ENCODE results near the gene DIPK1B.
A peak's percentile ranks its signal among the peaks of the same experiment; 100 is the strongest.

Gene DIPK1B

GRCh38 chr9:136734837-136735496, 22.6 kb downstream of the DIPK1B start:
- Histone ChIP-seq H3K9ac (ENCODE audit: low read depth in 1 of 2, low read length in 2 of 2) (no peak overlapping the region), H3K4me1 (ENCODE audit: control insufficient read depth in 2 of 2, insufficient read depth in 2 of 2, low read length in 2 of 2) (no peaks in the 10 kb centered on the region), H3K27ac (ENCODE audit: low read depth in 2 of 2, low read length in 2 of 2) (no peak overlapping the region), H3K4me3 (ENCODE audit: low read length in 2 of 2) (no peak overlapping the region), H3K27me3 (ENCODE audit: control insufficient read depth in 2 of 2, insufficient read depth in 2 of 2, low read length in 2 of 2) (peaks cover 0 to 4% of the 10 kb centered on the region in 2 donors), H3K9me3 (ENCODE audit: control insufficient read depth in 2 of 2, low read length in 2 of 2) (no peaks in the 10 kb centered on the region), H3K36me3 (ENCODE audit: control insufficient read depth in 2 of 2, insufficient read depth in 2 of 2, low read length in 2 of 2) (no peaks in the 10 kb centered on the region)

- H3K9me3 ChIP-seq (ENCODE audit: control insufficient read depth in 2 of 2, low read length in 2 of 2), result no peaks in the 10 kb centered on the region
- peaks cover 2 to 13% of the 10 kb centered on the region in 2 donors for H3K27me3 ChIP-seq (ENCODE audit: control insufficient read depth in 2 of 2, insufficient read depth in 2 of 2, low read length in 2 of 2)
- H3K9ac ChIP-seq (ENCODE audit: low read depth in 1 of 2, low read length in 2 of 2), result no peak overlapping the region
- no peak overlapping the region for H3K27ac ChIP-seq (ENCODE audit: low read depth in 2 of 2, low read length in 2 of 2)
- H3K4me3 ChIP-seq (ENCODE audit: low read length in 2 of 2), result no peak overlapping the region
- no peaks in the 10 kb centered on the region for H3K4me1 ChIP-seq (ENCODE audit: control insufficient read depth in 2 of 2, insufficient read depth in 2 of 2, low read length in 2 of 2)
- H3K36me3 ChIP-seq (ENCODE audit: control insufficient read depth in 2 of 2, insufficient read depth in 2 of 2, low read length in 2 of 2), result no peaks in the 10 kb centered on the region
These were observed 23.6 kb downstream of the DIPK1B start for GRCh38 chr9:136735812-136736480.

GRCh38 chr9:136738960-136739359, 26.6 kb downstream of the DIPK1B start:
- Histone ChIP-seq H3K4me3 (ENCODE audit: low read length in 2 of 2) (no peak overlapping the region), H3K27me3 (ENCODE audit: control insufficient read depth in 2 of 2, insufficient read depth in 2 of 2, low read length in 2 of 2) (peaks cover 16 to 36% of the 10 kb centered on the region in 2 donors), H3K36me3 (ENCODE audit: control insufficient read depth in 2 of 2, insufficient read depth in 2 of 2, low read length in 2 of 2) (no peaks in the 10 kb centered on the region), H3K9ac (ENCODE audit: low read depth in 1 of 2, low read length in 2 of 2) (no peak overlapping the region), H3K9me3 (ENCODE audit: control insufficient read depth in 2 of 2, low read length in 2 of 2) (no peaks in the 10 kb centered on the region), H3K4me1 (ENCODE audit: control insufficient read depth in 2 of 2, insufficient read depth in 2 of 2, low read length in 2 of 2) (no peaks in the 10 kb centered on the region), H3K27ac (ENCODE audit: low read depth in 2 of 2, low read length in 2 of 2) (no peak overlapping the region)

GRCh38 chr9:136739509-136739908, 27.1 kb downstream of the DIPK1B start:
- Histone ChIP-seq H3K27ac (ENCODE audit: low read depth in 2 of 2, low read length in 2 of 2) (no peak overlapping the region), H3K9ac (ENCODE audit: low read depth in 1 of 2, low read length in 2 of 2) (no peak overlapping the region), H3K36me3 (ENCODE audit: control insufficient read depth in 2 of 2, insufficient read depth in 2 of 2, low read length in 2 of 2) (no peaks in the 10 kb centered on the region), H3K4me1 (ENCODE audit: control insufficient read depth in 2 of 2, insufficient read depth in 2 of 2, low read length in 2 of 2) (no peaks in the 10 kb centered on the region), H3K27me3 (ENCODE audit: control insufficient read depth in 2 of 2, insufficient read depth in 2 of 2, low read length in 2 of 2) (peaks cover 18 to 36% of the 10 kb centered on the region in 2 donors), H3K4me3 (ENCODE audit: low read length in 2 of 2) (no peak overlapping the region), H3K9me3 (ENCODE audit: control insufficient read depth in 2 of 2, low read length in 2 of 2) (no peaks in the 10 kb centered on the region)

- Histone ChIP-seq H3K9ac (ENCODE audit: low read depth in 1 of 2, low read length in 2 of 2) (no peak overlapping the region), H3K9me3 (ENCODE audit: control insufficient read depth in 2 of 2, low read length in 2 of 2) (no peaks in the 10 kb centered on the region), H3K27ac (ENCODE audit: low read depth in 2 of 2, low read length in 2 of 2) (no peak overlapping the region), H3K36me3 (ENCODE audit: control insufficient read depth in 2 of 2, insufficient read depth in 2 of 2, low read length in 2 of 2) (no peaks in the 10 kb centered on the region), H3K27me3 (ENCODE audit: control insufficient read depth in 2 of 2, insufficient read depth in 2 of 2, low read length in 2 of 2) (peaks cover 18 to 36% of the 10 kb centered on the region in 2 donors), H3K4me3 (ENCODE audit: low read length in 2 of 2) (no peak overlapping the region), H3K4me1 (ENCODE audit: control insufficient read depth in 2 of 2, insufficient read depth in 2 of 2, low read length in 2 of 2) (no peaks in the 10 kb centered on the region)
These were observed 27.7 kb downstream of the DIPK1B start for GRCh38 chr9:136740069-136740468.

- Histone ChIP-seq H3K36me3 (ENCODE audit: control insufficient read depth in 2 of 2, insufficient read depth in 2 of 2, low read length in 2 of 2) (no peaks in the 10 kb centered on the region), H3K4me1 (ENCODE audit: control insufficient read depth in 2 of 2, insufficient read depth in 2 of 2, low read length in 2 of 2) (no peaks in the 10 kb centered on the region), H3K9me3 (ENCODE audit: control insufficient read depth in 2 of 2, low read length in 2 of 2) (no peaks in the 10 kb centered on the region), H3K4me3 (ENCODE audit: low read length in 2 of 2) (no peak overlapping the region), H3K27me3 (ENCODE audit: control insufficient read depth in 2 of 2, insufficient read depth in 2 of 2, low read length in 2 of 2) (peaks cover 18 to 36% of the 10 kb centered on the region in 2 donors), H3K27ac (ENCODE audit: low read depth in 2 of 2, low read length in 2 of 2) (no peak overlapping the region), H3K9ac (ENCODE audit: low read depth in 1 of 2, low read length in 2 of 2) (no peak overlapping the region)
These were observed 28.1 kb downstream of the DIPK1B start for GRCh38 chr9:136740491-136740890.

GRCh38 chr9:136740971-136741882, 28.9 kb downstream of the DIPK1B start:
- Histone ChIP-seq H3K27ac (ENCODE audit: low read depth in 2 of 2, low read length in 2 of 2) (no peak overlapping the region), H3K36me3 (ENCODE audit: control insufficient read depth in 2 of 2, insufficient read depth in 2 of 2, low read length in 2 of 2) (no peaks in the 10 kb centered on the region), H3K4me1 (ENCODE audit: control insufficient read depth in 2 of 2, insufficient read depth in 2 of 2, low read length in 2 of 2) (no peaks in the 10 kb centered on the region), H3K9ac (ENCODE audit: low read depth in 1 of 2, low read length in 2 of 2) (no peak overlapping the region), H3K27me3 (ENCODE audit: control insufficient read depth in 2 of 2, insufficient read depth in 2 of 2, low read length in 2 of 2) (peaks cover 18 to 36% of the 10 kb centered on the region in 2 donors), H3K9me3 (ENCODE audit: control insufficient read depth in 2 of 2, low read length in 2 of 2) (no peaks in the 10 kb centered on the region), H3K4me3 (ENCODE audit: low read length in 2 of 2) (peak overlapping the region in 1 of 2 donors; percentile 13)

GRCh38 chr9:136741883-136742571, 29.7 kb downstream of the DIPK1B start:
- Histone ChIP-seq H3K4me3 (ENCODE audit: low read length in 2 of 2) (peak overlapping the region in 1 of 2 donors; percentile 13), H3K27me3 (ENCODE audit: control insufficient read depth in 2 of 2, insufficient read depth in 2 of 2, low read length in 2 of 2) (peaks cover 18 to 36% of the 10 kb centered on the region in 2 donors), H3K4me1 (ENCODE audit: control insufficient read depth in 2 of 2, insufficient read depth in 2 of 2, low read length in 2 of 2) (no peaks in the 10 kb centered on the region), H3K27ac (ENCODE audit: low read depth in 2 of 2, low read length in 2 of 2) (no peak overlapping the region), H3K9me3 (ENCODE audit: control insufficient read depth in 2 of 2, low read length in 2 of 2) (no peaks in the 10 kb centered on the region), H3K36me3 (ENCODE audit: control insufficient read depth in 2 of 2, insufficient read depth in 2 of 2, low read length in 2 of 2) (no peaks in the 10 kb centered on the region), H3K9ac (ENCODE audit: low read depth in 1 of 2, low read length in 2 of 2) (no peak overlapping the region)

GRCh38 chr9:136742591-136743391, 30.4 kb downstream of the DIPK1B start, which contains the start of gene LCN10:
TSS of gene LCN10 (minus strand) at chr9:136742940. CDS start at chr9:136742903, 37 bp downstream.
- no peak within 1 kb of the TSS for H3K9ac ChIP-seq (ENCODE audit: low read depth in 1 of 2, low read length in 2 of 2)
- no peak within 1 kb of the TSS for H3K27ac ChIP-seq (ENCODE audit: low read depth in 2 of 2, low read length in 2 of 2)
- H3K9me3 ChIP-seq (ENCODE audit: control insufficient read depth in 2 of 2, low read length in 2 of 2), result no peaks in the 10 kb centered on the region
- peaks cover 18 to 36% of the 10 kb centered on the region in 2 donors for H3K27me3 ChIP-seq (ENCODE audit: control insufficient read depth in 2 of 2, insufficient read depth in 2 of 2, low read length in 2 of 2)
- no peaks in the 10 kb centered on the region for H3K4me1 ChIP-seq (ENCODE audit: control insufficient read depth in 2 of 2, insufficient read depth in 2 of 2, low read length in 2 of 2)
- H3K36me3 ChIP-seq (ENCODE audit: control insufficient read depth in 2 of 2, insufficient read depth in 2 of 2, low read length in 2 of 2), result no peaks in the 10 kb centered on the region
- H3K4me3 ChIP-seq (ENCODE audit: low read length in 2 of 2), result peak within 1 kb of the TSS in 1 of 2 donors; percentile 13
